Glutamatergic neuron (in vitro differentiated cells): ENCODE measurements around the gene SLC15A3. TPM values are rescaled to one million over a fixed set of nuclear protein-coding genes. Genes with fewer than 3 reads are reported as not detected.
A peak's percentile ranks its signal among the peaks of the same experiment; 100 is the strongest.

Experiments used
- DNase-seq: peaks from one replicate; pipeline ENCODE4 v3.0.0; 2022
- H3K27ac Mint-ChIP-seq: one replicate; pipeline ENCODE4 v1.8.0; 2020; ENCODE audit warnings: mild to moderate bottlenecking, mixed read lengths, inconsistent platforms; ENCODE audit not compliant: unreplicated experiment
- H3K27me3 Mint-ChIP-seq: one replicate; pipeline ENCODE4 v1.8.0; 2020; ENCODE audit warnings: mild to moderate bottlenecking, moderate library complexity, mixed read lengths, inconsistent platforms; ENCODE audit not compliant: unreplicated experiment
- H3K36me3 Mint-ChIP-seq: one replicate; pipeline ENCODE4 v1.8.0; 2020; ENCODE audit warnings: mild to moderate bottlenecking, mixed read lengths, inconsistent platforms; ENCODE audit not compliant: unreplicated experiment
- H3K4me1 Mint-ChIP-seq: one replicate; pipeline ENCODE4 v1.8.0; 2020; ENCODE audit warnings: mild to moderate bottlenecking, low read depth, mixed read lengths, inconsistent platforms; ENCODE audit not compliant: unreplicated experiment
- H3K4me3 Mint-ChIP-seq: one replicate; pipeline ENCODE4 v1.8.0; 2020; ENCODE audit warnings: mild to moderate bottlenecking, mixed read lengths, inconsistent platforms; ENCODE audit not compliant: unreplicated experiment
- H3K9me3 Mint-ChIP-seq: one replicate; pipeline ENCODE4 v1.8.0; 2020; ENCODE audit warnings: mild to moderate bottlenecking, moderate library complexity, mixed read lengths, inconsistent platforms; ENCODE audit not compliant: unreplicated experiment
- total RNA-seq: library from RNA; stranded (reverse); fragmentation: NEBNext Ultra II Directional; extraction: Animal tissue kit (Norgen Biotek cat#: 25700); gene quantifications from one replicate; pipeline ENCODE4 v1.2.1, GENCODE V29; 2021; ENCODE audit not compliant: unreplicated experiment
- TF ChIP-seq, protein P1 (sequence below): fragments of 200-600 bp; sonication (generic); IDR thresholded peaks from one replicate; pipeline ENCODE4 v1.5.0; 2021; ENCODE audit not compliant: partially characterized antibody, unreplicated experiment

The SLC15A3 gene
- total RNA-seq, 1 donor from 2014 or later: 4.4 TPM

GRCh38 chr11:60891103-60891741 is 60.8 kb downstream of the SLC15A3 start:
- Mint-ChIP-seq H3K27ac (no peak overlapping the region), H3K4me1 (peaks cover 14% of the 10 kb centered on the region), H3K9me3 (peaks cover 3% of the 10 kb centered on the region), H3K36me3 (no peaks in the 10 kb centered on the region), H3K4me3 (no peak overlapping the region), H3K27me3 (no peaks in the 10 kb centered on the region)
- TF ChIP-seq, protein P1, sequence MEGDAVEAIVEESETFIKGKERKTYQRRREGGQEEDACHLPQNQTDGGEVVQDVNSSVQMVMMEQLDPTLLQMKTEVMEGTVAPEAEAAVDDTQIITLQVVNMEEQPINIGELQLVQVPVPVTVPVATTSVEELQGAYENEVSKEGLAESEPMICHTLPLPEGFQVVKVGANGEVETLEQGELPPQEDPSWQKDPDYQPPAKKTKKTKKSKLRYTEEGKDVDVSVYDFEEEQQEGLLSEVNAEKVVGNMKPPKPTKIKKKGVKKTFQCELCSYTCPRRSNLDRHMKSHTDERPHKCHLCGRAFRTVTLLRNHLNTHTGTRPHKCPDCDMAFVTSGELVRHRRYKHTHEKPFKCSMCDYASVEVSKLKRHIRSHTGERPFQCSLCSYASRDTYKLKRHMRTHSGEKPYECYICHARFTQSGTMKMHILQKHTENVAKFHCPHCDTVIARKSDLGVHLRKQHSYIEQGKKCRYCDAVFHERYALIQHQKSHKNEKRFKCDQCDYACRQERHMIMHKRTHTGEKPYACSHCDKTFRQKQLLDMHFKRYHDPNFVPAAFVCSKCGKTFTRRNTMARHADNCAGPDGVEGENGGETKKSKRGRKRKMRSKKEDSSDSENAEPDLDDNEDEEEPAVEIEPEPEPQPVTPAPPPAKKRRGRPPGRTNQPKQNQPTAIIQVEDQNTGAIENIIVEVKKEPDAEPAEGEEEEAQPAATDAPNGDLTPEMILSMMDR: no peak
- DNase-seq: no peak

DNA sequence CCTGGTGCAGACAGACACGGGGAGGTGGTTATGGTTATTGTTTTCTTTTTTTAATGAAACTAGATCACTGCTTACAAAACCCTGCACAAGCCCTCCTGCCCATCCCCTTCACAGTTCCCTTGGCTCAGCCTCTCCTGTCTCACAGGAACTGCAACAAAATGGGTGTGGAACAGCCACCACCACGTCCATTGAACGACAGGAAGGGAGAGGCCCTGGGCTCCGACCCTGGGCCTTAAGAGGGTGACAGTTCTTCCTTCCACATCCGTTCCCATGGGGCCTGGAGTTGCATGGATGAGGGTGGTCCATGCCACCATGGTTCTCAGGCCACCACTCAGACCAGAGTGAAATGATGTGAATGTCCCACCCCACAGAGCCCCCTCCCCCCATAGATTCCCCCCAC is 61.3 kb downstream of the SLC15A3 start:
- H3K9me3 Mint-ChIP-seq: peaks cover 3% of the 10 kb centered on the region
- no peak overlapping the region for H3K4me3 Mint-ChIP-seq
- no peak for DNase-seq
- H3K27ac Mint-ChIP-seq: no peak overlapping the region
- TF ChIP-seq, protein P1: no peak
- H3K4me1 Mint-ChIP-seq: peaks cover 14% of the 10 kb centered on the region
- H3K36me3 Mint-ChIP-seq: no peaks in the 10 kb centered on the region
- no peaks in the 10 kb centered on the region for H3K27me3 Mint-ChIP-seq

GRCh38 chr11:60889869-60890311 is 62.1 kb downstream of the SLC15A3 start:
- Mint-ChIP-seq H3K36me3 (no peaks in the 10 kb centered on the region), H3K27me3 (no peaks in the 10 kb centered on the region), H3K27ac (no peak overlapping the region), H3K4me3 (no peak overlapping the region), H3K4me1 (peaks cover 14% of the 10 kb centered on the region), H3K9me3 (peaks cover 3% of the 10 kb centered on the region)
- no peak for DNase-seq
- TF ChIP-seq, protein P1: no peak

- peak; percentile 69 for DNase-seq
- Mint-ChIP-seq H3K4me3 (no peak overlapping the region), H3K9me3 (peaks cover 3% of the 10 kb centered on the region), H3K27me3 (no peaks in the 10 kb centered on the region), H3K27ac (no peak overlapping the region), H3K36me3 (no peaks in the 10 kb centered on the region), H3K4me1 (peaks cover 14% of the 10 kb centered on the region)
- TF ChIP-seq, protein P1: peak; percentile 32
These were observed 64.4 kb downstream of the SLC15A3 start for GRCh38 chr11:60887556-60887955.

Other genes with a start within 250 kb of the SLC15A3 start
- gene MS4A18, start 227.5 kb downstream of the SLC15A3 start, total RNA-seq: not detected
- gene MS4A15, start 195.3 kb downstream of the SLC15A3 start, total RNA-seq: not detected
- gene MS4A10, start 166.8 kb downstream of the SLC15A3 start, total RNA-seq: not detected
- gene CCDC86, start 110.1 kb downstream of the SLC15A3 start, total RNA-seq: 12.7 TPM
- 0.32 TPM for gene PTGDR2, start 96.2 kb downstream of the SLC15A3 start, total RNA-seq
- gene ZP1, start 84.6 kb downstream of the SLC15A3 start, total RNA-seq: not detected
- gene PRPF19, start 45.6 kb downstream of the SLC15A3 start, total RNA-seq: 74.4 TPM
- gene TMEM109, start 38.0 kb downstream of the SLC15A3 start, total RNA-seq: 4.0 TPM
- gene TMEM132A, start 27.7 kb downstream of the SLC15A3 start, total RNA-seq: 664 TPM
- not detected for gene CD6, start 19.5 kb upstream of the SLC15A3 start, total RNA-seq
- not detected for gene CD5, start 150.3 kb upstream of the SLC15A3 start, total RNA-seq
- gene VPS37C, start 209.2 kb upstream of the SLC15A3 start, total RNA-seq: 27.1 TPM